Chondrocyte (in vitro differentiated cells): ENCODE measurements around the gene FOXF1. TPM values are rescaled to one million over a fixed set of nuclear protein-coding genes. Genes with fewer than 3 reads are reported as not detected.

Experiments
- DNase-seq: peaks from one replicate; pipeline ENCODE4 v3.0.0; 2021; ENCODE audit warnings: mixed read lengths, low spot score
- H3K27ac Mint-ChIP-seq: one replicate; pipeline ENCODE4 v1.8.0; 2021; ENCODE audit warnings: mild to moderate bottlenecking, moderate library complexity, mixed read lengths; ENCODE audit not compliant: unreplicated experiment
- H3K27me3 Mint-ChIP-seq: 2 replicates; pipeline ENCODE4 v1.8.0; 2021; ENCODE audit warnings: low read depth, mixed read lengths
- H3K36me3 Mint-ChIP-seq: 2 replicates; pipeline ENCODE4 v1.8.0; 2021; ENCODE audit warnings: low read depth, mixed read lengths
- H3K4me1 Mint-ChIP-seq: 2 replicates; pipeline ENCODE4 v1.8.0; 2021; ENCODE audit warnings: low read depth, mild to moderate bottlenecking, mixed read lengths
- H3K4me3 Mint-ChIP-seq: one replicate; pipeline ENCODE4 v1.8.0; 2021; ENCODE audit warnings: mild to moderate bottlenecking, moderate library complexity, mixed read lengths; ENCODE audit not compliant: unreplicated experiment
- H3K9me3 Mint-ChIP-seq: 2 replicates; pipeline ENCODE4 v1.8.0; 2021; ENCODE audit warnings: low read depth, mixed read lengths
- total RNA-seq: library from RNA; stranded (reverse); gene quantifications from 3 replicates; pipeline ENCODE4 v1.2.1, GENCODE V29; 2021
- TF ChIP-seq, protein P1 (sequence below): fragments of 200-600 bp; sonication (generic); IDR thresholded peaks from 2 replicates; pipeline ENCODE4 v1.5.0; 2021; ENCODE audit warnings: antibody characterized with exemption, mild to moderate bottlenecking, moderate library complexity

The FOXF1 gene
- total RNA-seq, 1 donor from 2014 or later, result not detected

DNA sequence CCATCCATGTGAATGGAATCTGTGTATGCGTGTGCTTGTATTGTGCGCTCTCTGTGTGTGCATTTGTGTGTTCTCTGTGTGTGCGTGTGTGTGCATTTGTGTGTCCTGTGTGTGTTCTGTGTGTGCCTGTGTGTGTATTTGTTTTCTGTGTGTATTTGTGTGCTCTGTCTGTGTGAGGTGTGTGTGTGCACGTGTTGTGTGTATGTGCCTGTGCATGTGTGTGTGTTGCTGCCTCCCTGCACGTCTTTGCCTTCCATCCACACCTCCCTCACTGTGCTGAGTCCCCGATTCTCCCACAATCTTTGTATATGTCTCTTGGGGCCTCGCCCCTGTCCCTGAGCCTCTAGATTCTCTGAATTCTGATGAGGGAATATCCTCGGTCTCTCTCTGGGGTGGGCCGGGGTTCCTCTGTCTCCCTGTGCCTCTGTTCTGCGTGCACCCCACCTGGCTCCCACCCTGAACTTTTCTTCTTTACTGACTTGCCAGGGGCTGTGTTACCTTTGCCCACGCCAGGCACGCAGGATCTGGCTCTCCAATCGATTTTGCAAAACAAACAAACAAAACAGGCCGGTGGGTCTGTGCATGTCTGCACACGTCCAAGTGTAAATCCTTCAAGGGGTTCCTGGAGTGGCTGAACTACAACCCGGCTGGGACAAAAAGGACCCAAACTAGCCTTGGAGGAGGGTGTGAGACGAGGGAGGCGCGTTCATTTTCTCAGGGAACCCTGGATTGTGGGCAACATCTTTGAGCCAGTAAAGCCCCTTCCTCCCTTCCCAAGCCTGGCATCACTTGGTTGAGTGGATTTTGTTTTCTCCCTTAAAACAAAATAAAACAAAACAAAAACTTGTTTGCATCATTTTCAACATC, 8.1 kb upstream of the FOXF1 start:
- Mint-ChIP-seq H3K9me3 (no peaks in the 10 kb centered on the region), H3K27me3 (peaks cover 84% of the 10 kb centered on the region), H3K27ac (no peak overlapping the region), H3K4me1 (peaks cover 17% of the 10 kb centered on the region), H3K4me3 (no peak overlapping the region), H3K36me3 (no peaks in the 10 kb centered on the region)
- TF ChIP-seq, protein P1, sequence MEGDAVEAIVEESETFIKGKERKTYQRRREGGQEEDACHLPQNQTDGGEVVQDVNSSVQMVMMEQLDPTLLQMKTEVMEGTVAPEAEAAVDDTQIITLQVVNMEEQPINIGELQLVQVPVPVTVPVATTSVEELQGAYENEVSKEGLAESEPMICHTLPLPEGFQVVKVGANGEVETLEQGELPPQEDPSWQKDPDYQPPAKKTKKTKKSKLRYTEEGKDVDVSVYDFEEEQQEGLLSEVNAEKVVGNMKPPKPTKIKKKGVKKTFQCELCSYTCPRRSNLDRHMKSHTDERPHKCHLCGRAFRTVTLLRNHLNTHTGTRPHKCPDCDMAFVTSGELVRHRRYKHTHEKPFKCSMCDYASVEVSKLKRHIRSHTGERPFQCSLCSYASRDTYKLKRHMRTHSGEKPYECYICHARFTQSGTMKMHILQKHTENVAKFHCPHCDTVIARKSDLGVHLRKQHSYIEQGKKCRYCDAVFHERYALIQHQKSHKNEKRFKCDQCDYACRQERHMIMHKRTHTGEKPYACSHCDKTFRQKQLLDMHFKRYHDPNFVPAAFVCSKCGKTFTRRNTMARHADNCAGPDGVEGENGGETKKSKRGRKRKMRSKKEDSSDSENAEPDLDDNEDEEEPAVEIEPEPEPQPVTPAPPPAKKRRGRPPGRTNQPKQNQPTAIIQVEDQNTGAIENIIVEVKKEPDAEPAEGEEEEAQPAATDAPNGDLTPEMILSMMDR, result no peak
- DNase-seq, result no peak

DNA sequence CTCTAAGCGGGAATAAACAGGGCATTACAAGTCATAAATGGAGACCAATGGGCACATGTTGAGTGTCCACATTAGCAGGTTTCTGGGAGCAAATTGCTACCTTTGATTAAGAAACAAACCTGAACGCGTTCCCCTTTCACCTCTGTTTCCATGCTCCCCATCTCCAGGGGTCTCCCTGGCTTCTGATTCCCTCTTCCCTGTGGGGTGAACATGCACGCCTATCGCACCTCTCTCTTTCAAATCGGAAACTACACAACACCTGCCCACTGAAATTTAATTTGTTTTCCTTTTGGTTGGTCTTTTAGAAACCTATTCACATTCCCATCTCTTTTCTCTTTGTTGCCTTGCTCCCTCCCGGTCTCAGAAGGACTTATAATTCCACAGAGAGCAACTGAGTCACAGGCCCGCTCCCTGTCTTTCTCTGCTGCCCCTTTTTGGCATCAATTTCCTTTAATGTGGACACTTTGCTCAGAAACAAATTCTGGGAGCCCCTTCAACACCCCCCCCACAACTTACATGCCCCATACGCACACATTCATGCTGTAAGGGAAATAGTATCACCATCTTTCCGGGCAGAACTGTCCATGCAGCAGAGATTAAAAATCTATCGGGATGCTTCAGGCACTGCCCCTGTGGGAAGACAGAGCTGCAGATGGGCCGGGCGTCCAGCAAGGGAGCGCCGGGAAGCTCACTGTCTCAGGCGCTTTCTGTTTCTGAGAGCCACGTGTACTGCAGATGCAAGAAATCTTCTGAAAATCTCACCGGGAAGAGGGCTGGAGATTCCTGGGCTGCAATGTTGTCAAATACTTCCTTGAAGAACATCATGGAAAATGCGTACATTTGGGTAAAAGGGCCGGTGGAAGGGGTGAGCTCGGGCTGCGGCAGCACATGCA, 7.2 kb upstream of the FOXF1 start:
- Mint-ChIP-seq H3K27me3 (peaks cover 89% of the 10 kb centered on the region), H3K9me3 (no peaks in the 10 kb centered on the region), H3K4me3 (no peak overlapping the region), H3K4me1 (peaks cover 22% of the 10 kb centered on the region), H3K36me3 (no peaks in the 10 kb centered on the region), H3K27ac (no peak overlapping the region)
- TF ChIP-seq, protein P1, result no peak
- no peak for DNase-seq

DNA sequence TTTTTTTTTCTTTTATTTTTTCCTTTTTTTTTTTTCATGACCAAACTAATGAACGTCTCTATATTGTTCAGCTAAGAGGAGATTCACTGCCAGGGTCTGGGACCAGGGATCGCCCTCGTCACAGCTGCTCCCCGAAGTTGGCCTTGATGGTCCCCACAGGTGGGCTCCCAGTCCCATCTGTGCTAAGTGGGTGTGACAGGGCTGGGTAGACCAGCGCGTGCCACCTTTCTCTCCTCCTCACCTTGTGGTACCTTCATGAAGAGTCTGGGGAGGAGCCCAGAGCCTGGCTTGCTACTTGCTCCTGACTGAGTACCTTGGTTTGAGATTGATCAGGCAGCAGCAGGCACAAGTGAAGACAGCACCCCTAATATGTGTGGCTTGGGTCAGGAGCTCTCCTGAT, 6.5 kb upstream of the FOXF1 start:
- H3K4me1 Mint-ChIP-seq, result peaks cover 21% of the 10 kb centered on the region
- TF ChIP-seq, protein P1, result no peak
- H3K27ac Mint-ChIP-seq, result no peak overlapping the region

GRCh38 chr16:86504315-86505184, 5.8 kb upstream of the FOXF1 start:
- H3K27ac Mint-ChIP-seq, result no peak overlapping the region
- H3K9me3 Mint-ChIP-seq, result no peaks in the 10 kb centered on the region

More for the DNA sequence above, 6.5 kb upstream of the FOXF1 start:
- peaks cover 87% of the 10 kb centered on the region for H3K27me3 Mint-ChIP-seq
- H3K36me3 Mint-ChIP-seq, result no peaks in the 10 kb centered on the region
- H3K4me3 Mint-ChIP-seq, result no peak overlapping the region
- H3K9me3 Mint-ChIP-seq, result no peaks in the 10 kb centered on the region
- no peak for DNase-seq

More at GRCh38 chr16:86504315-86505184, 5.8 kb upstream of the FOXF1 start:
- Mint-ChIP-seq H3K4me1 (peaks cover 20% of the 10 kb centered on the region), H3K36me3 (no peaks in the 10 kb centered on the region), H3K4me3 (no peak overlapping the region), H3K27me3 (peaks cover 84% of the 10 kb centered on the region)
- TF ChIP-seq, protein P1, result no peak
- no peak for DNase-seq
